ENCODE data around the gene FGF3.

FGF3 gene

GRCh38 chr11:69863544-69864200 lies 44.5 kb upstream of the FGF3 start:
- H3K27ac ChIP-seq, result no peak overlapping the region
- TF ChIP-seq Cebpa-rat (IDR thresholded peaks at IDR 0.05), result no peak
- H3K9me3 ChIP-seq (replicated peaks in 1 of 11), result peaks cover 0 to 8% (median 6%) of the 10 kb centered on the region in 11 experiments; a peak in 7 of 22 replicates
- peaks cover 0 to 30% (median 0%) of the 10 kb centered on the region in 11 experiments; a peak in 5 of 22 replicates for H4K20me1 ChIP-seq
- H3K4me2 ChIP-seq, result no peak overlapping the region
- H3K9ac ChIP-seq, result no peak overlapping the region
- H3K4me3 ChIP-seq, result no peak overlapping the region
- peaks cover 0 to 19% (median 12%) of the 10 kb centered on the region in 10 experiments; a peak in 17 of 20 replicates for H3K4me1 ChIP-seq
- no peaks in the 10 kb centered on the region for H3K36me3 ChIP-seq
- peaks cover 15 to 24% (median 21%) of the 10 kb centered on the region in 11 experiments for H3K27me3 ChIP-seq

DNA sequence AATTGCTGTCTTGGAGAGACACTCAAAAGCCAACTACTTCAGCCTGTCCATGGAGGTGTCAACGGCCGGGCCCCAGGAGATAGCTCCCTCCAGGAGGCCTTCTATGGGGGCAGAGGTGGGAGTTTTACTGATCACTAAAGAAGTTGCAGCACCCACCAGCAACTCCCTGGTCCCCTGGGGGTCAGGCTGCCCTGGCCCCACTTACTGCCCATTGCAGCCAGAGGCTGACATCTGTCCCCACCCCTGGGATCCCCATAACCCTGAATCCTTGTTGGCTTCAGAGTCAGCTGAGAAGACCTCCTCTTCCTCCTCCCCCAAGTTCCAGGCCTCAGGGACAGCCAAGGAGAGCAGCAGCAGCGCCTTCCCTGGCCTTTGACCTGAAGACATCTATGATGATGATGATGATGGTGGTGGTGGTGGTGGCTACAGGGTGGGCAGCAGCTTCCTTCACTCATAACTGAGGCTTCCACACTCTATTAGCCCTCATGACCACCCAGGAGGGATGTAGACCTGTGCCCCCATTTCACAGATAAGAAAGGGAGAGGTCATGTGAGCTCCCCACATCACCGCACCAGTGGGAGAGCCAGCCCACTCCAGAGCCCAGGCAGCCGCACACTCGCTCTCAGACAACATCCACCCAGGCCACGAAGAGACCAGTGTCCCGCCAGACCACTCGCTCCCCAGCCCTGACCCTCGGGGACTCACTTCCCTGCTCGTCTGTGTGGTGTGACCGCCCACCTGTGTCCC lies 43.8 kb upstream of the FGF3 start:
- Histone ChIP-seq H3K27ac (no peak overlapping the region), H3K9ac (no peak overlapping the region), H3K9me3 (replicated peaks in 1 of 11) (peaks cover 0 to 8% (median 6%) of the 10 kb centered on the region in 11 experiments; a peak in 7 of 22 replicates), H3K36me3 (no peaks in the 10 kb centered on the region), H4K20me1 (peaks cover 0 to 23% (median 0%) of the 10 kb centered on the region in 11 experiments; a peak in 4 of 22 replicates), H3K4me2 (no peak overlapping the region), H3K27me3 (peaks cover 8 to 17% (median 14%) of the 10 kb centered on the region in 11 experiments), H3K4me3 (no peak overlapping the region), H3K4me1 (peaks cover 0 to 12% (median 5%) of the 10 kb centered on the region in 10 experiments; a peak in 15 of 20 replicates)
- TF ChIP-seq Cebpa-rat (IDR thresholded peaks at IDR 0.05), result no peak

GRCh38 chr11:69862331-69862771 lies 43.1 kb upstream of the FGF3 start:
- Histone ChIP-seq H3K36me3 (no peaks in the 10 kb centered on the region), H3K9ac (no peak overlapping the region), H3K27me3 (peaks cover 3 to 11% (median 8%) of the 10 kb centered on the region in 11 experiments; a peak in 19 of 22 replicates), H3K4me2 (no peak overlapping the region), H3K27ac (no peak overlapping the region), H3K9me3 (replicated peaks in 1 of 11) (peaks cover 0 to 8% (median 6%) of the 10 kb centered on the region in 11 experiments; a peak in 7 of 22 replicates), H4K20me1 (peaks cover 0 to 16% (median 0%) of the 10 kb centered on the region in 11 experiments; a peak in 2 of 22 replicates), H3K4me3 (no peak overlapping the region), H3K4me1 (peaks cover 4 to 10% (median 5%) of the 10 kb centered on the region in 10 experiments; a peak in 13 of 20 replicates)
- no peak for TF ChIP-seq Cebpa-rat (IDR thresholded peaks at IDR 0.05)

DNA sequence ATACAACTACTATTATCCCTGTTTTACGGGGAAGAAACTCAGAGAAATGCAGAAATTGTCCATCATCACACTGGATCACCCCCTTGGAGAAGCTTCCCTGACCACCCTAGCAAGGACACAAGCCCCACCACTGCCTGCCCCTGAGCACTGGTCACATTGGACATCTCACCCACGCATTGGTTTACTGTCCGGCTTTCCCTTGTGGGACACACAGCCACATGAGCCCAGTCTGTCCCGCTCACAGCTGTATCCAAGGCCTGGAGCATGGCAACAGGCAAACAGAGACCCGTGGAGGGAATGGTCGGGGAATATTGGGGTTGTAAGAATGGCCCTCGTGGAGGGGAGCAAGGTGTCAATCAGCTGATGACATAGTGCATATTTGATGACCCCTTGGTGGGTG lies 42.7 kb upstream of the FGF3 start:
- H3K9ac ChIP-seq, result no peak overlapping the region
- H3K27me3 ChIP-seq, result peaks cover 0 to 7% (median 3%) of the 10 kb centered on the region in 11 experiments; a peak in 13 of 22 replicates
- H4K20me1 ChIP-seq, result peaks cover 0 to 12% (median 0%) of the 10 kb centered on the region in 11 experiments; a peak in 2 of 22 replicates

DNA sequence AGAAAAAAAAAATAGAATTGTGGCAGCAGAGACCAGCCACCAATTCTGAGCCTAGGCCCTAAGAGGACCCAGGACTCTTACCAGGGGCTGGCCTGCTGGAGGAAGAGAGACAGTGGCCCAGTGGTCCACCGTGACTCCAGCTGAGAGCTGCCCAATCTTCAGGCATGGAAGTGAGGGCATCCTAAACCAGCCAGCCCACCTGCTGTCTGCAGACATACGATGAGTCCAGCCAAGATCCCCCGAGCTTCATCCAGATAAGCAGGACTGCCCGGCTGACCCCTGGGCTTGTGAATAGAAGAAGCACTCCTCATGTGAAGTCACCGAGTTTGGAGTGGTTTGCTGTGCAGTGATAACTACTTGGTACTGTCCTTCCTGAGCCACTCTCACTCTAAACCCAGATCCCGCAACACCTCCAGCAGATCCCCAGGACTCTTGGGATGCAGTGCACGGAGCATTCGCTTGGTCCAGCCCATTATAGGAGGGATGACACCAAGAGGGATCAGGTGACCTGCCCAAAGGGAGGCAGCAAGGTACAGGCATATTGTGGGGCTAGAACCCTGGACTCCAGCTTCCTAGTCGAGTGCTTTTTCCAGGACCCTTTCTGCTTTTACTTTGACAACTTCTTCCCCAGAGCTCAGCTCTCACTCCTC lies 41.7 kb upstream of the FGF3 start:
- Histone ChIP-seq H3K27me3 (no peaks in the 10 kb centered on the region; a peak in 1 of 22 replicates), H3K9me3 (replicated peaks in 1 of 11) (peaks cover 0 to 8% (median 6%) of the 10 kb centered on the region in 11 experiments; a peak in 7 of 22 replicates), H3K4me2 (no peak overlapping the region), H3K9ac (no peak overlapping the region), H4K20me1 (peaks cover 0 to 7% (median 0%) of the 10 kb centered on the region in 11 experiments; a peak in 2 of 22 replicates), H3K4me1 (peaks cover 5 to 7% (median 6%) of the 10 kb centered on the region in 10 experiments; a peak in 11 of 20 replicates), H3K36me3 (no peaks in the 10 kb centered on the region), H3K27ac (no peak overlapping the region), H3K4me3 (no peak overlapping the region)
- no peak for TF ChIP-seq Cebpa-rat (IDR thresholded peaks at IDR 0.05)

More for the DNA sequence above, 42.7 kb upstream of the FGF3 start:
- Histone ChIP-seq H3K4me1 (peaks cover 5 to 8% (median 6%) of the 10 kb centered on the region in 10 experiments; a peak in 12 of 20 replicates), H3K36me3 (no peaks in the 10 kb centered on the region), H3K4me2 (no peak overlapping the region), H3K27ac (no peak overlapping the region), H3K4me3 (no peak overlapping the region), H3K9me3 (replicated peaks in 1 of 11) (peaks cover 0 to 8% (median 6%) of the 10 kb centered on the region in 11 experiments; a peak in 7 of 22 replicates)
- no peak for TF ChIP-seq Cebpa-rat (IDR thresholded peaks at IDR 0.05)

DNA sequence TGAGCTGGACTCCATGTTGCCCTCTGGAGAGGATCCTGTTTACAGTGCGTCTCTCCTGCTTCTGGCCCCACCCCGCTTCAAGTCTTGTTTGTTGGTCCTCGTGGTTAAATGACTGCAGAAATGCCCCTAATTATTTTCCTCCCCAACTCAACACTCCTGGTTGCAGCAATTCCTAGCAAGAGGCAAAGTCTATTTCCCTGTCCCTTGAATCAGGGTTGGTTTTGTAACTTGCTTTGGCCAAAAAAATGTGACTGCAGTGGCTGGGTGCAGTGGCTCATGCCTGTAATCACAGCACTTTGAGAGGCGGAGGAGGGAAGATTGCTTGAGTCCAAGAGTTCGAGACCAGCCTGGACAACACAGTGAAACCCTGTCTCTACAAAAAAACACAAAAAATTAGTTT lies 41.0 kb upstream of the FGF3 start:
- no peaks in the 10 kb centered on the region for H3K36me3 ChIP-seq
- no peaks in the 10 kb centered on the region; a peak in 1 of 22 replicates for H3K27me3 ChIP-seq
- H3K4me1 ChIP-seq, result peaks cover 5 to 7% (median 6%) of the 10 kb centered on the region in 10 experiments; a peak in 11 of 20 replicates
- peaks cover 0 to 8% (median 6%) of the 10 kb centered on the region in 11 experiments; a peak in 7 of 22 replicates for H3K9me3 ChIP-seq (replicated peaks in 1 of 11)
- no peak for TF ChIP-seq Cebpa-rat (IDR thresholded peaks at IDR 0.05)
- H3K4me3 ChIP-seq, result no peak overlapping the region
- no peak overlapping the region for H3K27ac ChIP-seq
- peaks cover 0 to 7% (median 0%) of the 10 kb centered on the region in 11 experiments; a peak in 1 of 22 replicates for H4K20me1 ChIP-seq
- H3K4me2 ChIP-seq, result no peak overlapping the region
- no peak overlapping the region for H3K9ac ChIP-seq

DNA sequence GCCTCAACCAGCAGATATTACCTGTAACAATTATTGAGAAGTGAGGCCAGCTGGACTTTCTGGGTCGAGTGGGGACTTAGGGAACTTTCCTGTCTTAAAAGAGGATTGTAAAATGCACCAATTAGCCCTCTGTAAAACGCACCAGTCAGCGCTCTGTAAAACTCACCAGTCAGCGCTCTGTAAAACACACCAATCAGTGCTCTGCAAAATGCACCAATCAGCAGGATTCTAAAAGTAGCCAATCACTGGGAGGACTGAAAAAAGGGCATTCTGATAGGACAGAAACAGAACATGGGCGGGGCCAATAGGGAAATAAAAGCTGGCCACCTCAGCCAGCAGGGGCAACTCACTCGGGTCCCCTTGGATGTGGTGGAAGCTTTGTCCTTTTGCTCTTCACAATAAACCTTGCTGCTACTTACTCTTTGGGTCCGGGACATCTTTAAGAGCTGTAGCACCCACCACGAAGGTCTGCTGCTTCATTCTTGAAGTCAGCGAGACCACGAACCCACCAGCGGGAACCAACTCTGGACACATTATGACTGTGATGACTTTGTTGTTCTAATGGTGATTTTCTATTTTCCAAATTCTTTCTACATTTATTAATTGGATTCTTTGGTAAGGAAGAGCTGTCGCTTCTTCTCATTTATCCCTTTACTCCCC lies 40.2 kb upstream of the FGF3 start:
- H4K20me1 ChIP-seq, result 0 out of 22 replicates have a peak, but pooled peaks cover 0 to 7% (median 0%) of the 10 kb centered on the region in 11 experiments
- no peak overlapping the region for H3K27ac ChIP-seq
- H3K9me3 ChIP-seq (replicated peaks in 1 of 11), result peaks cover 0 to 9% (median 7%) of the 10 kb centered on the region in 11 experiments; a peak in 9 of 22 replicates
- no peak overlapping the region for H3K4me3 ChIP-seq
- H3K27me3 ChIP-seq, result no peaks in the 10 kb centered on the region; a peak in 1 of 22 replicates
- no peaks in the 10 kb centered on the region for H3K36me3 ChIP-seq
- no peak for TF ChIP-seq Cebpa-rat (IDR thresholded peaks at IDR 0.05)
- H3K4me1 ChIP-seq, result peaks cover 5 to 7% (median 6%) of the 10 kb centered on the region in 10 experiments; a peak in 11 of 20 replicates
- no peak overlapping the region for H3K9ac ChIP-seq
- H3K4me2 ChIP-seq, result no peak overlapping the region

DNA sequence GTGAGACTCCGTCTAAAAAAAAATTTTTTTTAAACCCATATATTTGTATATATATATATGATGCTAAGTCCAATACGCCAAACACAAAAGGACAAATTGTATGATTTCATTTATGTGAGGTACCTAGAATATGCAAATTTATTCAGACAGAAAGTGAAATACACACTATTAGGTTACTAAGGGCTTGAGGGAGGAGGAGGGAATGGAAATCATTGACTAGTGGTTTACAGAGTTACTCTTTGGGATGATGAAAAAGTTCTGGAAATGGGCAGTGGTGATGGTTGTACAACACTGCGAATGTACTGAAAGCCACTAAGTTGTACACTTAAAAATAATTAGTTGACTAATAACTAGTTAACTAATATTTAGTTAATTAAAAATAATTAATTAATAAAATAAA lies 36.2 kb upstream of the FGF3 start:
- H3K4me1 ChIP-seq, result peaks cover 5 to 7% (median 6%) of the 10 kb centered on the region in 10 experiments; a peak in 11 of 20 replicates
- TF ChIP-seq Cebpa-rat (IDR thresholded peaks at IDR 0.05), result no peak

More for the DNA sequence above, 36.2 kb upstream of the FGF3 start:
- Histone ChIP-seq H3K36me3 (no peaks in the 10 kb centered on the region), H3K27ac (no peak overlapping the region), H3K4me3 (no peak overlapping the region), H4K20me1 (no peaks in the 10 kb centered on the region), H3K9ac (no peak overlapping the region), H3K27me3 (peaks cover 0 to 13% (median 6%) of the 10 kb centered on the region in 11 experiments; a peak in 7 of 22 replicates), H3K9me3 (replicated peaks in 1 of 11) (peaks cover 17 to 33% (median 31%) of the 10 kb centered on the region in 11 experiments; a peak in 20 of 22 replicates), H3K4me2 (no peak overlapping the region)

All from BLaER1 treated with 17β-estradiol and CSF1 and Interleukin-3, amounts not matched to agents 10 nM and 100 nM (cell line).